GM18498 (cell line): ENCODE data around the gene URM1.
"Not testable (repeated sequence)": the region's sequence is repeated elsewhere in the genome, so short reads cannot be mapped to it uniquely, and the experiment has no call there.

ENCODE experiments used
- ATAC-seq: cut with Tn5 transposase; IDR thresholded peaks from one replicate; pipeline ENCODE4 v1.9.1; 2021; ENCODE audit warnings: mild to moderate bottlenecking, moderate library complexity; ENCODE audit not compliant: unreplicated experiment

The URM1 gene

DNA sequence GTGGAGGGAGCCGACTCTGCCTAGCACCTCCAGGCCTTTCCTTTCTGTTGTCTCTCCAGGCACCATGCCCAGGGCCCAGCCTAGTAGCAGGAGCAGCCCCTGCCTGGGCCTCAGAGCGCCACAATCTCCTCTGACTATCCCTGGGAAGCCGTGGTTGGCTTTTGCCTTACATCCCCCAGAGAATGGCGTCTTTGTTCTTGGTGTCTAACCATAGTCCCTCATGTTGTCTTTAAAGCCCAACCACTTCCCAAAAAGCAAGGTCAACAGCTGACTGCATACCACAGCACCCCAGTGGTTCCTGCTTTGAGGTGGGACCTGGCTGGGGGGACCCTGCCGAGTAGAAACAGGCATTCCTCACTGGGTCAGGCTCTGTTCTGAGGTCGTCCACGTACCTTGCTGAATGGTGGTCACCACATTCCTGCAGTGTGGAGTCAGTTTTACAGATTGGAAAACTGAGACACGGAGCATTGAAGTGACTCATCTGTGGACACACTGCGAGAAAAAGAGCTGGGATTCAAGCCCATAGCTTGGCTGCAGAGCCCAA is 35.7 kb downstream of the URM1 start:
- ATAC-seq, result no peak

DNA sequence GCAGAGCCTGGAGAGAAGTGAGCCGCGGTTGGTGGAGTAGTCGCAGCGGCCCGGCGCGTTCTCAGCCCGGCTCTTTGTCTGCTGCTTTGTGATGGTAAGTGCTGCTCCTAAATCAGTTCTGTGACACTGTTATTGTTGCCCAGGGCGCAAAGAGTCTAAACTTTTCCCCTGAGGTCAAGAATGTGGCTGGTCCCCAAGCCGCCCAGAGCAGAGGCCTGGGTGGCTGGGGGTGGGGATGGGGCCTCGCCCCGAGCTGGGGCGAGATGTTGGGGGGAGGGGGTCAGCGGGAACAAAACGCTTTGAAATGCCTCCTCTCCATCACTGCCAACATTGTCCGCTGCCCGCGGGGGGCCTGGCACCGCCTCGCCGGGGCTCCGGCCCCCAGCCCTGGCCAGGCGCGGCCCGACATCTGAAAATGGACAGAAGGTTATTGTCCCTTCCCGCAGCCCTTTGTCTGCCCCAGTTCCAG is 37.8 kb downstream of the URM1 start:
- ATAC-seq, result no peak

DNA sequence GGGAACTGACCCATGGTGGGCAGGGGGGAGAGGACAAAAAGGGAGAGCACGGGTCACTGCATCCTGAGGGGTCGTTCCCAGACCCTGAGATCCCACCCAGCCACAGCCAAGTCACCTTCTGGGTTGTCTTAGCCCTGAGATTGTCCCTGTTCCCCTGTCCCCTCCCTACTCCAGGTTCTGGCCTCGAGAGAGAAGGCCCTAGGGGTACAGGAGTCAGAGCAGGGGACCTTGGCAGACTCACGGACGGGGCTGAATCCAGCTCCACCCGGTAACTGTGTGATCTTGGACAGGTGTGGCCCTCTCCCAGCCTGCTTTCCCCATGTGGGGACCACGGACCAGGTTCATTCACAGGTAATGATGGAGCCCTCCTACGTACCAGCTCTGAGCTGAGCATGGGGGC is 38.3 kb downstream of the URM1 start:
- no peak for ATAC-seq

DNA sequence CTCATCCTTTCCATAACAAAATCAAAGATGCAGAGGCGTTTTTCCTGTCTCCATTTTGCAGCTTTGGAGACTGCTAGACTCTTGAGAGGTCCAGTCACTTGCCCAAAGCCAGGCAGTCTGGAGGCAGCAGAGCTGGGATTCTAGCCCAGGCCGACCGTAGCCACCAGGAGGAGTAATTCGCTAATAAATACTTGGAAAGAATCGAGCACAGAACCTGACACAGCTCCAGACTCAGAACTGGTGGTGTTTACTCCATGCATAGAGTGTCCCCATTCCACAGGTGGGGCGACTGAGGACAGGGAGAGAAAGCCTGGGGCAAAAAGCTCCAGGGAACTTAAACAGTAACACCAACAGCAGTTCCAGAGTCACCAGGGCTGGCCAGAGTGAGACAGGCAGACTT is 38.8 kb downstream of the URM1 start:
- ATAC-seq, result no peak

DNA sequence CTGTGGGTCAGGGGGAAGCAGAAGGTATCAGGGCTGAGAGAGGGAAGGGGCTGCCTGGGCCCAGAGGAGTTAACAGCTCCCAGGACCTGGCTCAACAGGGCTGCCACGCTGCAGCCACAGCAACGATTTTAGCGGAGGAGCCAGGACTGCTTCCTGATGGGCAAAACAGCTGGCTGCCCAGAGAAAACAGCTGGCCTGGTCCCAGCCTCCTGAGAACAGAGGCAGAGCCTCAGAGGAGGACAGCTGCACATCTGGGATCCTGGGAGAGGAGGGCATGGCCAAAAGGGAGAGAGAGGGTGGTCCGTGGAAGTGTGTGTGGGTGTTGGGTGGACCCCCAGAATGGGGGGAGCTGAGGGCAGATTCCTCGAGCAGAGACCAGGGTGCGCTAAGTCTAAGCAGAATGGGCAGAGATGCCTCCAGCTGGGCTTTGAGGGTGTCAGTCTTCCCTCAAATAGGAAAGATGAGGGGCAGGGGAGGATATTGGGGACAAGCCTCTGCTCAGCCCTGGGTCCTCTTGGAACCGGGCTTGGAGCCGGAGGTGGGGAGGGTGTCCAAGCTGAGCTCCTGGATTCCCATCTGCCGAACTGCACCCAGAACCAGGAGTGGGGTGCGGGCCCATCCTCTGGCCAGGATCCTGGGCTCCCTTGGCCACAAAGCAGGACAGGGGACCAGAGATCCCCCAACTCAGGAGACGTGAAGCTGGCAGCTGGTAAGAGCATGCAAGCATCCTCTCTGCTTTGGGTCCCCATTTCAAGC is 40.4 kb downstream of the URM1 start:
- no peak for ATAC-seq

DNA sequence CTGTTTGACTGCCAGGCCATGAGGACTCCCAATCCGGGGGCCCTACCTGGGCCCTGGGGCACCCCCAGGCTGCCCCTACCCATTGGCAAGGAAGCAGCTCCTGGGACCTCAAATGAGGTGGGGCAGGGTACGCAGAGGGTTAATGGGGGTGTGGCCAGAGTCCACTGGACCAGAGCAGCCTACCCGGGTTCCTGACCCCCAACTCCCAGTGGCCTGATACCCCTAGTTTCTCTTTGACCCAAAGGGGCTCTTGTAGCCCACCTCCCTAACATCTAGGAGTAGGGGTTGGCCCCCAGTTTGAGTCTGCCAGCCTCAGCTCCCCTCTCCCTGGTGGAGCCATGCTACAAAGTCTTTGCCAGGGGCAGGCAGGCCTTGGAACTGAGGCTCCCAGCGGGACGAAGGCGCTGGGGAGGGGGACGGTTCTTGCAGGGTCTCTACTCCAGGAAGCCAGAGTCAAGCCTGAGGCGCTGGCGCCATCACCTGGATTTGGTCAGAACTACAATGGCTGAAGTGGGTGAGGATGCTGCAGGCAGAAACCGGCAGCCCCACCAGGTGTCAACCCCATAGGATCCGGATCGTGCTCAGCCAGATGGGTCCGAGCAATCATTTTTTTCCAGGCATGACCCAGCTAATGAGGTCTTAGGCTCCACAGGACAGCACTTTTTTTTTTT is 41.1 kb downstream of the URM1 start:
- no peak for ATAC-seq

DNA sequence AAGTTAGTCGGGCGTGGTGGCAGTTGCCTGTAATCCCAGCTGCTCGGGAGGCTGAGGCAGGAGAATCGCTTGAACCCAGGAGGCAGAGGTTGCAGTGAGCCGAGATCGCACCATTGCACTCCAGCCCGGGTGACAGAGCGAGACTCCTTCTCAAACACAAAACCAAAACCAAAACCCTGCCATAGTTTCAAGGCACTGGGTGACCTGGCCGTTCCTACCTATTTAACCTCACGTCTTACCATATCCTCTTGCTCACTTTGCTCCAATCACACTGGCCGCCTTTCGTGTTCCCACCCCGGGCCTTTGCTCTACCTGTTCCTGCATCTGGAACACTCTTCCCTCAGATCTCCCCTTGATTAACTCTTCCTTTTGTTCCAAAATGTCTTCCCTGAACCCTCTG is 42.6 kb downstream of the URM1 start:
- ATAC-seq, result not testable (repeated sequence)

DNA sequence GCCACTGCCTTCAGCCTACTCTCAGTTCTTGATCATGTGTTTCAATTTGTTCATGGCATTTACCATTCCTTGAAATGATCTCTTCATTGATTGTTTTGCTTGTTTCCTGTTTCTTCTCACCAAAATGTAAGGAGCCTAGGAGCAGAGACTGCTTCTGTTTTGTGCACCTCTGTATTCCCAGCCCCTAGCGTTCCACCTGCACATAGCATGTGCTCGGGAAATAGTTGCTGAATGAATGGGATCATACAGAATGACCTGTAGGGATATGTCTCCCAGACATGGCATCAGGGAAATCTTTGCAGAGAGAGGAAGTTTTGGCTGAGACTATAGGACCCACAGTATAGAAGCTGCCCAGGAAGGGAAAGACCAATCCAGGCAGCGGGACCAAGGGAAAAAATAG is 43.3 kb downstream of the URM1 start:
- ATAC-seq, result no peak

DNA sequence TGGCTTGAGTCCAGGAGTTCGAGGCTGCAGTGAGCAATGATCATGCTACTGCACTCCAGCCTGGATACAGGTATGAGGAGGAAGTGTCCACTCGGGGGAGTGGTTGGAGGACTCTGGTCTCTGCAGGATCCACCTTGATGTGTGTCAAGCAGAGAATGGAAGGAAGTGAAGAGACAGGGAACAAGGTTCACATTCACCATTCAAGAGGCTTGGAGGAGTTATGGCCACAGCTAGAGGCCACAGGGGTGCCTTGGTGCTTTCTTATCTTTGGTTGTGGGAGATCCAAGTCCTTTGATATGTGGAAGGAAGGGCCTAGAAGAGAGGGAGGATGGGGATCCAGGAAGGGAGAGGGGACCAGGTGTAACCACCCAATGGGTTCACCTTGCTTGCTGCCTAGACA is 44.1 kb downstream of the URM1 start:
- ATAC-seq, result no peak

DNA sequence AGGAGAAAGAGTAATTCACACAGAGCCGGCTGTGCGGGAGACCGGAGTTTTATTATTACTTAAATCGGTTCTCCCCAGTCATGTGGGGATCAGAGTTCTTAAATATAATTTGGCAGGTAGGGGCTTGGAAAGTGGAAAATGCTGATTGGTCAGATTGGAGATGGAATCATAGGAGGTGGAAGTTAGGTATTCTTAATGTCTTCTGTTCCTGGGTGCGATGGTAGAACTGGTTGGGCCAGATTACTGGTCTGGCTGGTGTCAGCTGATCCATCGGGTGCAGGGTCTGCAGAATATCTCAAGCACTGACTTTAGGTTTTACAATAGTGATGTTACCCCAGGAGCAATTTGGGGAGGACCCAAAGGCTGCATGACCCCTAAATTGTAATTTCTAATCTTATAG is 44.8 kb downstream of the URM1 start:
- no peak for ATAC-seq

DNA sequence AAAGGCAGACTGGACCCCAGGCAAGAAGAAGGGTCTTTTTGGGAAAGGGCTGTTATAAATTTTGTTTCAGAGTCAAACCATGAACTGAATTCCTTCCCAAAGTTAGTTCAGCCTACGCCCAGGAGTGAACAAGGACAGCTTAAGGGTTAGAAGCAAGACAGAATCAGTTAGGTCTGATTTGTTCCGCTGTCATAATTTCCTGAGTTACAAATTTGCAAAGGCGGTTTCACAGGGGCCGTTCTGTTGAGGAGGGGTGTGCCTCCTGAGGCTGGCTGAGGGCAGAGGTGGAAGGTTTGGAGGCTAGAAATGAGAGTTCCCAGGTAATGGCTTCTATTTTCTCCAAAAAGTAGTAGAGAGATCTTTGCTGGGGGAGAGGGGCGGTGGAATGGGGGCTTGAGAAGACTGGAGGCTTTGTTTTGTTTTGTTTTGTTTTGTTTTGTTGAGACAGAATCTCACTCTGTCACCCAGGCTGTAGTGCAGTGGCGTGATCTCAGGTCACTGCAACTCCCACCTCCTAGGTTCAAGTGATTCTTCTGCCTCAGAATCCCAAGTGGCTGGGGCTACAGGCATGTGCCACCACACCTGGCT is 45.4 kb downstream of the URM1 start:
- no peak for ATAC-seq

DNA sequence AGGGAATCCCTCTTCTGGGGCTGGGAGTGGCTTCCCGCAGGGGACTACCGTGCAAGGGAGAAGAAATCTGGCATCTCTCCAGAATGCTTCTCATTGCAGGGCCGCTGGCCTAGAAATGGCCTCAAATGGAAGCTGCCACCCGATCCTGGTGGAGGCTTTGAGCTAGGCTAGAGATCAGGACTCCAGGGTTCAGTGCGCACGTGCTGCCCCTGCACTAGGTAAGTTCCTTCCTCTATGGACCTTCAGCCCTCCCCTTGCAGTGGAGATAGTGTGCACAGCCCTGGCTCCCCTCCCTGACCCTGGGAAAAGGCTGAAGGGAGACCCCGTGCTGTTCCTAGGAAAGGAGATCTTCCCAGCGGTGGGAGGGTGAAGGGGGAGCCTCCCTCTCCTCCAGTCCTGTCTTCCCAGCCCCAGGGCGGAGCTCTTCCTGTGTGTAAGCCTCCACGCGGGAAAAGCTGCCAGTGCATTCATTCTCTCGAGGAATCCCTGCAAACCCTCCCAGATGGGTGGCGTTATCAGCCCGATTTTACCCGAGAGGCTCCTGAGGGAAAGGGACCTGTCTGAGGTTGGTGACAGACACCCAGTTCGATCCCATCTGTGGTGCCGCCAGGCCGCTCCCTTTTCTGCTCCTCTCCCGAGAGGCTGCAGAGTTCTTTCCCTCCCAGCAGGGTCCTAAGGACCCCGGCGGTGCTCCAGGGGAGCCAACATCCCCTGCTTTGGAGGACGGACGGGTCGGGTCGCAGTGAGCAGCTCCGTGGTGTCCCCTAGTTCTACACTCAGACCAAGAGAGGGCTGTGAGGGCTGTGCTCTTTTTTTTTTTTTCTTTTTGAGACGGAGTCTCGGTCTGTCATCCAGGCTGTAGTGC is 48.1 kb downstream of the URM1 start:
- ATAC-seq, result no peak

DNA sequence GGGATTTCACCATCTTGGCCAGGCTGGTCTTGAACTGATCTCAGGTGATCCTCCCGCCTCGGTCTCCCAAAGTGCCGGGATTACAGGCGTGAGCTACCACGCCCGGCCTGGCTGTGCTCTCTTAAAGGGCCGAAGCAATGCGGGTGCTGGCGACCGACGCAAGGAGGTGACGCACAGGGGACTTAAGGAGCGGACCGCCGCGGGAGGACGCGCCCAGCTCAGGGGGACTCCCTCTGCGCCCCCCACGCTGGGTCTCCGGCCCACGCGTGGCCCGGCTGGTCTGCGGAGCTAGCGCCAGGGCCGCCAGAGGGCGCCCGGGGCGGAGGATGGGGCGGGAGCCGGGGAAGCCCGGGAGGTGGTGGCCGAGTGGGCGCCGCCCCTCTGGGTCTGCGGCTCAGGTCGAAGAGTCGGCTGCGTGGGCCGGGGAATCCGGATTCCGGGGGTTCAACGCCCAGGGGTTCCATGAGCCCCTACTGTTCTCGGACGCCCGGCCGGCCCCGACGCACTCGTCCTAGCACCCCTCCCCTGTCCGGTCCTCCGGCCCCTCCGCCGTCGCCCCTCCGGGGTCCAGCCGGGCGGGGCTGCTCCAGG is 49.0 kb downstream of the URM1 start:
- peak; percentile 80 for ATAC-seq

DNA sequence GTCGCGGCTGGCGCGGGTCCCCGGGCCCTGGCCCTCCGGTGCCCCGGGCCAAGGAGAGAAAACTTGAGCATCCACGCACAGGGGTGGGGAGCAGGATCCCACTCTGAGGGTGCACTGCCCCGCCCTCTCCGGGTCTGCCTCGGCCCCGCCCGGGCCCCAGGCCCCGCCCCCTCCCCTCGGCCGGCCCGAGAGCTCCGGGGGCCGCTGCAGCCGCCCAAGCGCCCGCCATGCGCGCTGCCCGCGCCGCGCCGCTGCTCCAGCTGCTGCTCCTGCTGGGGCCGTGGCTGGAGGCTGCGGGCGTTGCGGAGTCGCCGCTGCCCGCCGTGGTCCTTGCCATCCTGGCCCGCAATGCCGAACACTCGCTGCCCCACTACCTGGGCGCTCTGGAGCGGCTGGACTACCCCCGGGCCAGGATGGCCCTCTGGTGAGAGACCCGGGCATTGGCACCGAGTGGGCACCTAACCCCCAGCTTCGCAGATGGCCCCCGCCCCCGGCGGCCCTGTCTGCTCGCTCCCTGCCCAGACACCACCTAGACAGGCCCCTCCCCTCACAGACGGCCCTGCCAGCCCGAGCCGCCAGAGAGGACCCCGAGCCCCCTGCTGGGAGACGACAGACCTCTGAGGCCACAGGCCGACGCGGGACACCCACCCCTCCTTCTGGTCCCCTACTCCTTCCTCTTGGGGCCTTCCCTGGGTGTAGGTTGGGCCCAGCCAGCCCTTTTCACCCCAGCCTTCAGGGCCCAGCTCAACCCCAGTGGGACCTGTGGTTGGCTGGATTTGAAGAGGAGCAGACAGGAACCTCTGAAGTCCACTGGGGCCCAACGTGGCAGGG is 49.7 kb downstream of the URM1 start, which contains the start of gene CERCAM:
TSS of gene CERCAM (plus strand) at position 207 of the 831 bp plus-strand sequence. CDS start at position 228, 21 bp downstream.
- ATAC-seq, result peak; percentile 78

DNA sequence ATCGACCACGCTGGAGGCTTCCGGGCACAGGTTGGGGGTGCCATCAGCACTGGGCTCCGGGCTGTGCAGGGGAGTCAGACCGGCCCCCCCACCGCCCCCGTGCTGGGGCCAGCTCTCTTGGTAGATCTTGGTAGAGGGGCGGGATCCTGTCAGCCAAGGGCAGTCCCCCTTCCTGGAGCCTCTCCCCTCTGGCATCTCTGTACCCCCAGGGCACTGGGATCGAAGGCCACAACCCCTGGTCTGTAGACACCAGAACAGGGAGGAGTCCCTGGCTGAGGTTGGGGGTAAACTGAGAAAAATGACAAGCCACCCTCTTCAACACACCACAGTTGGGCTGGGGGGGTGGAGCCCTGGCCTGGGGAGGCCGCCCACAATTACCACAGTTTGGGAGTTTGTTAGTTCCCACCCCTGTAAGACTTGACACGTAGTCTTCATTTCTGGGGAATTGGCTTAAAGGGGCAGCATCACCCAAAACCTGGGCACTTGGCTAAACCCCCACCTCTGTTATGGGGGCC is 50.4 kb downstream of the URM1 start:
- ATAC-seq, result no peak

DNA sequence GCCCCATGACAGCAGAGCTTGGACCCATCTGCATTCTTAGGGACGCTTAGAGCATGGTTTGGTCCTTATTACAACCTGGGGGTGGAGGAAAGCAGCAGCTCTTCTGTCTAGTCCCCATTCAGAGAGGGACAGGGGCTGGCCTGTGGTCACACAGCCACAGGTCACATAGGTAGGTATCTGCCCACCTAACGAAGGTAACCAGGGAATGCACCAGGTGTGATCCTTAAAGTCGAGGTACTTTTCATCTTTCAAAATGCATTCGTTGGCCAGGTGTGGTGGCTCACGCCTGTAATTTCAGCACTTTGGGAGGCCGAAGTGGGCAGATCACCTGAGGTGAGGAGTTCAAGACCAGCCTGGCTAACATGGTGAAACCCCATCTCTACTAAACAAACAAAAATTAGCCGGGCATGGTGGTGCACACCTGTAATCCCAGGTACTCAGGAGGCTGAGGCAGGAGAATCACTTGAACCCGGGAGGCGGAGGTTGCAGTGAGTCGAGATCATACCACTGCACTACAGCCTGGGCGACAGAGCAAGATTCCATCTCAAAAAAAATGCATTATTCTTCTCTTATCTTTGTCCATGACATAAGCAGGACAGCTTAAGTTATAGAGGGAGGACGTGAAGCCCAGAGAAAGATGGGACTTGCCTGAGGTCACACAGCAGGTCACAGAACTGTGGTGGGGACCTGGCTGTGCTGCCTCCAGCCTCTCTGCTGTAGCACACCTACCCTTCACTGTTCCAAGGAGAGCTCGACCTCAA is 51.0 kb downstream of the URM1 start:
- ATAC-seq, result not testable (repeated sequence)

DNA sequence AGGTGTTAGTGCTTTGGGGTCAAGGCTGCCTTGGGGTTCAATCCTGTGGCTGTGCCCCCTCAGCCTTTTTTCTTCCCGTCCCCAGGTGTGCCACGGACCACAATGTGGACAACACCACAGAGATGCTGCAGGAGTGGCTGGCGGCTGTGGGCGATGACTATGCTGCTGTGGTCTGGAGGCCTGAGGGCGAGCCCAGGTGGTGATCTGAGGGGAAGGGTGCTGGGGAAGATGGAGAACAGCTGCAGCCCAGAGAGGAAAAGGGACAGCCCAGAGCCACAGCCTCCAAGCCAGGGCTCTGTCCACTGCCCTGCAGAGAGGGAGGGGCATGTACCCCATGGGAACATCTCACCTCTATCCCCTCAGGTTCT is 51.6 kb downstream of the URM1 start:
- ATAC-seq, result no peak

DNA sequence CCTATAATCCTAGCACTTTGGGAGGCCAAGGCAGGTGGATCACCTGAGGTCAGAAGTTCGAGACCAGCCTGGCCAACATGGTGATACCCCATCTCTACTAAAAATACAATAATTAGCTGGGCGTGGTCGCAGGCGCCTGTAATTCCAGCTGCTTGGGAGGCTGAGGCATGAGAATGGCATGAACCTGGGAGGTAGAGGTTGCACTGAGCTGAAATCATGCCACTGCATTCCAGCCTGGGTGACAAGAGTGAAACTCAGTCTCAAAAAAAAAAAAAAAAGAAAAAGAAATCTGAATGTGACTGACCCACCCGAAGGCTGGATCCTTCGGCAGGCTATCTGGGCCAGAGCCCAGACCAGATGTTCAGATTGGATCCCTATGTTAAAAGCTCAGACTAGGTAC is 52.2 kb downstream of the URM1 start:
- ATAC-seq, result not testable (repeated sequence)
